Measurements from ENCODE around the gene FBP2.

DNA sequence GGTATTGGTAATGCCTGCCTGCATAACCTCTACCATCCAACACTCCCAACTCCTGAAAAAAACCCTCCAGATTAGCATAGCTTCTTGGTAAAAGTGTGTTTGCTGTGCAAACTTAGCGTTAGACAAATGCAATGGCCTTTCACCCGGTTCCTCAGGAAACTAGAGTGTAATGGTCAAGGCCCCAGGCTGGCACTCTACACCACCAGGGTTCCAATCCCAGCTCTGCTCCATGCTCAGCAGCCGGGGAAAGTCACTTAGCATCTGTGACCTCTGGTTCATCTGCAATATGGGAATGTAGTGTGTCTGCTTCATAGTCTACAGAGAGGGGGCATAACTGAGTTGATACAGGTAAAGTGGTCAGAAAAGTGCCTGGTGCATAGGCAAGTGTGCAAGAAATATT lies 36.7 kb upstream of the FBP2 start:
- TF ChIP-seq, protein P1, sequence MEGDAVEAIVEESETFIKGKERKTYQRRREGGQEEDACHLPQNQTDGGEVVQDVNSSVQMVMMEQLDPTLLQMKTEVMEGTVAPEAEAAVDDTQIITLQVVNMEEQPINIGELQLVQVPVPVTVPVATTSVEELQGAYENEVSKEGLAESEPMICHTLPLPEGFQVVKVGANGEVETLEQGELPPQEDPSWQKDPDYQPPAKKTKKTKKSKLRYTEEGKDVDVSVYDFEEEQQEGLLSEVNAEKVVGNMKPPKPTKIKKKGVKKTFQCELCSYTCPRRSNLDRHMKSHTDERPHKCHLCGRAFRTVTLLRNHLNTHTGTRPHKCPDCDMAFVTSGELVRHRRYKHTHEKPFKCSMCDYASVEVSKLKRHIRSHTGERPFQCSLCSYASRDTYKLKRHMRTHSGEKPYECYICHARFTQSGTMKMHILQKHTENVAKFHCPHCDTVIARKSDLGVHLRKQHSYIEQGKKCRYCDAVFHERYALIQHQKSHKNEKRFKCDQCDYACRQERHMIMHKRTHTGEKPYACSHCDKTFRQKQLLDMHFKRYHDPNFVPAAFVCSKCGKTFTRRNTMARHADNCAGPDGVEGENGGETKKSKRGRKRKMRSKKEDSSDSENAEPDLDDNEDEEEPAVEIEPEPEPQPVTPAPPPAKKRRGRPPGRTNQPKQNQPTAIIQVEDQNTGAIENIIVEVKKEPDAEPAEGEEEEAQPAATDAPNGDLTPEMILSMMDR (IDR thresholded peaks at IDR 0.05; ENCODE audit: low read depth, low read length) = no peak
- TF ChIP-seq POLR2A (IDR thresholded peaks at IDR 0.05; ENCODE audit: extremely low read depth, insufficient read length) = no peak
- TF ChIP-seq, protein P2, sequence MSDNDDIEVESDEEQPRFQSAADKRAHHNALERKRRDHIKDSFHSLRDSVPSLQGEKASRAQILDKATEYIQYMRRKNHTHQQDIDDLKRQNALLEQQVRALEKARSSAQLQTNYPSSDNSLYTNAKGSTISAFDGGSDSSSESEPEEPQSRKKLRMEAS (IDR thresholded peaks at IDR 0.05; ENCODE audit: low read depth, low read length) = no peak

All from NB4 (cell line).